Activated naive CD4-positive, alpha-beta T cell (primary cell): Measurements from ENCODE around the gene CEP44.
"Not testable (repeated sequence)": the region's sequence is repeated elsewhere in the genome, so short reads cannot be mapped to it uniquely, and the experiment has no call there.

Experiments
- DNase-seq, 4 experiments: peaks; one replicate each; lab custom pipeline; 2025; lab: John Stamatoyannopoulos, UW

CEP44 gene

GRCh38 chr4:174279433-174280155 lies 4.1 kb upstream of the CEP44 start:
- no peak for DNase-seq

GRCh38 chr4:174281182-174281737 lies 2.5 kb upstream of the CEP44 start:
- DNase-seq: no peak

GRCh38 chr4:174281901-174282300 lies 1.8 kb upstream of the CEP44 start:
- no peak for DNase-seq

GRCh38 chr4:174282836-174283506 lies 740 bp upstream of the CEP44 start:
- DNase-seq: peak; percentile 25 to 58 (median 44)

GRCh38 chr4:174284487-174284886 lies 776 bp downstream of the CEP44 start:
- DNase-seq: no peak

- DNase-seq: no peak
Observed at GRCh38 chr4:174286870-174287269, 3.2 kb downstream of the CEP44 start.

GRCh38 chr4:174292473-174292872 lies 8.8 kb downstream of the CEP44 start:
- no peak for DNase-seq

GRCh38 chr4:174294641-174295040 lies 10.9 kb downstream of the CEP44 start:
- DNase-seq: not testable (repeated sequence)

GRCh38 chr4:174295142-174295541 lies 11.4 kb downstream of the CEP44 start:
- not testable (repeated sequence) for DNase-seq

GRCh38 chr4:174303687-174304086 lies 20.0 kb downstream of the CEP44 start:
- DNase-seq: no peak

- DNase-seq: no peak
Observed at GRCh38 chr4:174304664-174305063, 21.0 kb downstream of the CEP44 start.

- no peak for DNase-seq
Observed at GRCh38 chr4:174305961-174306360, 22.2 kb downstream of the CEP44 start.

- DNase-seq: no peak
Observed at GRCh38 chr4:174307694-174308093, 24.0 kb downstream of the CEP44 start.

GRCh38 chr4:174312993-174313392 lies 29.3 kb downstream of the CEP44 start:
- DNase-seq: no peak

GRCh38 chr4:174314274-174314673 lies 30.6 kb downstream of the CEP44 start:
- no peak for DNase-seq

GRCh38 chr4:174314770-174315169 lies 31.1 kb downstream of the CEP44 start:
- no peak for DNase-seq

GRCh38 chr4:174316546-174316945 lies 32.8 kb downstream of the CEP44 start:
- no peak for DNase-seq

- no peak for DNase-seq
Observed at GRCh38 chr4:174316954-174317353, 33.2 kb downstream of the CEP44 start.

GRCh38 chr4:174317531-174317930 lies 33.8 kb downstream of the CEP44 start:
- DNase-seq: no peak

GRCh38 chr4:174318829-174319764 lies 35.4 kb downstream of the CEP44 start:
- no peak for DNase-seq

- no peak for DNase-seq
Observed at GRCh38 chr4:174320494-174321199, 36.9 kb downstream of the CEP44 start.

- DNase-seq: no peak
Observed at GRCh38 chr4:174324236-174324635, 40.5 kb downstream of the CEP44 start.
